Common myeloid progenitor, CD34-positive (primary cell): ENCODE results near the gene KRT78.

Source experiments
- CTCF ChIA-PET: fragments of 350-600 bp; sonication (Branson Sonifier 250); formaldehyde crosslinking; loops from one replicate; lab custom pipeline; 2021; ENCODE audit warnings: antibody characterized with exemption; lab: Charles Lee
- POLR2A ChIA-PET: fragments of 350-600 bp; sonication (Branson Sonifier 250); formaldehyde crosslinking; loops from one replicate; lab custom pipeline; 2021; ENCODE audit warnings: antibody characterized with exemption; lab: Charles Lee
- DNase-seq, 3 donors: peaks; one replicate each; pipeline versions ENCODE4 v3.0.0 to v3.0.0-alpha.2; 2013
- H3K27ac ChIP-seq, 2 experiments: 1 replicate in 1 of 2; 2 replicates in 1 of 2; pipeline ENCODE4 v1.7.0; 2013; ENCODE audit warnings: inconsistent platforms in 2 of 2, low read length in 2 of 2, mild to moderate bottlenecking in 2 of 2, low read depth in 1 of 2, moderate library complexity in 1 of 2; ENCODE audit not compliant: severe bottlenecking in 2 of 2, insufficient read depth in 1 of 2, poor library complexity in 1 of 2
- H3K27me3 ChIP-seq, 5 experiments: replicated peaks in 2 of 5; 1 replicate in 3 of 5; 2 replicates in 2 of 5; pipeline versions ENCODE4 v1.6.1 to v1.7.0; 2013; ENCODE audit warnings: low read length in 4 of 5, mild to moderate bottlenecking in 2 of 5, moderate library complexity in 2 of 5, inconsistent platforms in 1 of 5; ENCODE audit not compliant: insufficient read depth in 5 of 5, control insufficient read depth in 4 of 5
- H3K36me3 ChIP-seq, 4 experiments: 1 replicate in 2 of 4; 2 replicates in 2 of 4; pipeline versions ENCODE4 v1.6.1 to v1.7.0; 2013; ENCODE audit warnings: low read length in 3 of 4, control low read depth in 1 of 4, mild to moderate bottlenecking in 1 of 4; ENCODE audit not compliant: control insufficient read depth in 4 of 4, insufficient read depth in 4 of 4
- H3K4me1 ChIP-seq, 4 experiments: 1 replicate in 3 of 4; 2 replicates in 1 of 4; pipeline versions ENCODE4 v1.6.1 to v1.7.1; 2013; ENCODE audit warnings: low read length in 3 of 4, mild to moderate bottlenecking in 3 of 4, control low read depth in 1 of 4, inconsistent platforms in 1 of 4, moderate library complexity in 1 of 4; ENCODE audit not compliant: control insufficient read depth in 4 of 4, insufficient read depth in 4 of 4; ENCODE audit errors: control extremely low read depth in 1 of 4
- H3K4me3 ChIP-seq, 7 experiments: 1 replicate in 4 of 7; 2 replicates in 3 of 7; pipeline versions ENCODE4 v1.5.1 to v1.7.0; 2013; ENCODE audit warnings: mild to moderate bottlenecking in 7 of 7, low read length in 6 of 7, moderate library complexity in 6 of 7, inconsistent platforms in 2 of 7, low read depth in 2 of 7, control low read depth in 1 of 7; ENCODE audit not compliant: insufficient read depth in 4 of 7, control insufficient read depth in 1 of 7; ENCODE audit errors: extremely low read depth in 1 of 7
- H3K9me3 ChIP-seq, 5 experiments: 1 replicate in 4 of 5; 2 replicates in 1 of 5; pipeline versions ENCODE4 v1.6.1 to v1.7.1; 2013; ENCODE audit warnings: low read length in 4 of 5, mild to moderate bottlenecking in 2 of 5, inconsistent platforms in 1 of 5, low read depth in 1 of 5, moderate library complexity in 1 of 5; ENCODE audit not compliant: control insufficient read depth in 4 of 5, insufficient read depth in 2 of 5; ENCODE audit errors: control extremely low read depth in 1 of 5
- WGBS: methylation state at CpG from one replicate; pipeline ENCODE4 v1.1.5; 2013; ENCODE audit not compliant: insufficient coverage; 5-methylcytosine and 5-hydroxymethylcytosine counted together

The KRT78 gene

GRCh38 chr12:52798671-52799504 lies 49.9 kb downstream of the KRT78 start:
- ChIA-PET POLR2A (no interaction called here), CTCF (no interaction called here)
- Histone ChIP-seq H3K27ac (no peak overlapping the region), H3K27me3 (no peaks in the 10 kb centered on the region), H3K9me3 (no peaks in the 10 kb centered on the region), H3K36me3 (no peaks in the 10 kb centered on the region), H3K4me3 (no peak overlapping the region), H3K4me1 (no peaks in the 10 kb centered on the region)
- no peak for DNase-seq
- WGBS: 66% methylated on average over 7 of the region's 7 CpGs

DNA sequence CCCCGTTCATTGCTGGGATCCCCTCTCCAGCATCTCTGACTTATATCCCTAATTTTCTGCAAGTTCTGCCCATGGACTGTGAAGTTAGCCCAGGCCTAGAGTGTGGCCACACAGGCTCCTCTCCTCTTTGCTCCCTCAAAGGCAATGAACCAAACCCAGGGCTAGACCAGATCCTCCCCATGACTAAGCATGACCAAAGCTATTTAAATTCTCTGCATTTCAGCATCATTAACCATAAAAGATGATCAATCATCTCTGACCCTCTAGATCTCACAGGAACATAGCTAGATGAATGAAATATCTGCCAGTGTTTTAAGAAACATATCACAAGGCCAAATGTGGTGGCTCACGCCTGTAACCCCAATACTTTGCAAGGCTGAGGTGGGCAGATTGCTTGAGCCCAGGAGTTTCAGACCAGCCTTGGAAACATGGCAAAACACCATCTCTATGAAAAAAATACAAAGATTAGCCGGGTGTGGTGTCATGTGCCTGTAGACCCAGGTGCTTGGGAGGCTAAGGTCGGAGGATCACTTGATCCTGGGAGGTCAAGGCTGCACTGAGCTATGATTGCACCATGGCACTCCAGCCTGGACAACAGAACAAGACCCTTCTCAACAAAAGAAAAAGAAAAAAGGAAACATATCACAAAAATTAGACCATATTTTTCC lies 50.7 kb downstream of the KRT78 start:
- H3K4me1 ChIP-seq: no peaks in the 10 kb centered on the region
- no peak overlapping the region for H3K27ac ChIP-seq
- POLR2A ChIA-PET: no interaction called here
- WGBS: 100% methylated on average over 2 of the region's 4 CpGs
- no peak overlapping the region for H3K4me3 ChIP-seq
- H3K9me3 ChIP-seq: no peaks in the 10 kb centered on the region
- H3K36me3 ChIP-seq: no peaks in the 10 kb centered on the region
- no peaks in the 10 kb centered on the region for H3K27me3 ChIP-seq
- DNase-seq: no peak
- CTCF ChIA-PET: no interaction called here

DNA sequence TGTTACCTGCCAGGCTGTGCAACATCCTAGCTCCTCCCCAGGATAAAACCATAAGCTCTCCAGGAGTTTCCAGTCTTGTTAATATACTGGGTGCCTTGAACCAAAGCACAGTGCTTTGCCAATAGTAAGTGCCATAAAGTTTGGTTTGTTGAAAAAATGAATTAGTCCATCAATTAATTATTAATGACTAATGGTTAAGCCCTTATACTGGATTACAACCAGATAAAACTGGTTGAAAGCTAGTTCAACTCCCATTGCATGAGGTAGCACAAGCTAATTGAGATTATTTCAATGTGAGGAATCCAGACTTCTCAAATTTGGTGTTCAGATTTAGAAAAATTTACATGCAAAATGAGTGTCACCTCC lies 51.3 kb downstream of the KRT78 start:
- Histone ChIP-seq H3K4me3 (no peak overlapping the region), H3K9me3 (no peaks in the 10 kb centered on the region), H3K36me3 (no peaks in the 10 kb centered on the region), H3K27ac (no peak overlapping the region), H3K4me1 (peaks cover 0 to 5% (median 0%) of the 10 kb centered on the region in 4 experiments), H3K27me3 (no peaks in the 10 kb centered on the region)
- ChIA-PET CTCF (no interaction called here), POLR2A (no interaction called here)
- DNase-seq: no peak

GRCh38 chr12:52796839-52797528 lies 51.8 kb downstream of the KRT78 start:
- no peak overlapping the region for H3K27ac ChIP-seq
- H3K27me3 ChIP-seq: peaks cover 0 to 3% (median 0%) of the 10 kb centered on the region in 5 experiments
- H3K36me3 ChIP-seq: no peaks in the 10 kb centered on the region
- POLR2A ChIA-PET: no interaction called here
- no peak overlapping the region for H3K4me3 ChIP-seq
- WGBS: 86% methylated on average over 3 of the region's 3 CpGs
- H3K9me3 ChIP-seq: no peaks in the 10 kb centered on the region
- H3K4me1 ChIP-seq: peaks cover 0 to 10% (median 0%) of the 10 kb centered on the region in 4 experiments
- CTCF ChIA-PET: interaction anchor here (2.3 kb wide), 1 partner anchor 11 kb away, joined by 7 read pairs; no protein-coding TSS in a partner anchor
- peak in 2 of 3 donors; percentile 23 to 53 for DNase-seq

DNA sequence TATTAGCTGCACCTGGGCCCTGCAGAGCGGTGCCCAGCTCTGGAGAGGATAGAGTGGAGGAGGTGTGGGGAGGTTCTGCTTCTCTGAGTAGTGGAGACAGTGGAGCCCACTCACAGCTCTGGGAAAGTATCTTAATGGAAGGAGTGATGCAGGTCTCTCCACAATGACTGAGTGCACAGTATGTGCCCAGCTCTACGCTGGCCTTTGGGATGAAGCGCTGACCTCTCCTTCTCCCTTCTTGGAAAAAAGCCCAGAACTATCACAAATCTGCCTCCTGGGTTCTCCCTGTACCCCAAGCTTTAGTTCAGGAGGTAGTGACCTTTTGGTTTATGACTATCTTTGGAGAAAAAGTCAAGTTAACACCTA lies 52.4 kb downstream of the KRT78 start:
- peaks cover 0 to 10% (median 0%) of the 10 kb centered on the region in 4 experiments for H3K4me1 ChIP-seq
- DNase-seq: no peak
- H3K27me3 ChIP-seq: peaks cover 0 to 7% (median 0%) of the 10 kb centered on the region in 5 experiments
- ChIA-PET POLR2A (no interaction called here), CTCF (interaction anchor here (2.3 kb wide), 1 partner anchor 12 kb away, joined by 7 read pairs; no protein-coding TSS in a partner anchor)
- WGBS: 100% methylated on average over 1 of the region's 3 CpGs
- no peaks in the 10 kb centered on the region for H3K9me3 ChIP-seq
- no peak overlapping the region for H3K27ac ChIP-seq
- H3K4me3 ChIP-seq: no peak overlapping the region
- H3K36me3 ChIP-seq: no peaks in the 10 kb centered on the region

DNA sequence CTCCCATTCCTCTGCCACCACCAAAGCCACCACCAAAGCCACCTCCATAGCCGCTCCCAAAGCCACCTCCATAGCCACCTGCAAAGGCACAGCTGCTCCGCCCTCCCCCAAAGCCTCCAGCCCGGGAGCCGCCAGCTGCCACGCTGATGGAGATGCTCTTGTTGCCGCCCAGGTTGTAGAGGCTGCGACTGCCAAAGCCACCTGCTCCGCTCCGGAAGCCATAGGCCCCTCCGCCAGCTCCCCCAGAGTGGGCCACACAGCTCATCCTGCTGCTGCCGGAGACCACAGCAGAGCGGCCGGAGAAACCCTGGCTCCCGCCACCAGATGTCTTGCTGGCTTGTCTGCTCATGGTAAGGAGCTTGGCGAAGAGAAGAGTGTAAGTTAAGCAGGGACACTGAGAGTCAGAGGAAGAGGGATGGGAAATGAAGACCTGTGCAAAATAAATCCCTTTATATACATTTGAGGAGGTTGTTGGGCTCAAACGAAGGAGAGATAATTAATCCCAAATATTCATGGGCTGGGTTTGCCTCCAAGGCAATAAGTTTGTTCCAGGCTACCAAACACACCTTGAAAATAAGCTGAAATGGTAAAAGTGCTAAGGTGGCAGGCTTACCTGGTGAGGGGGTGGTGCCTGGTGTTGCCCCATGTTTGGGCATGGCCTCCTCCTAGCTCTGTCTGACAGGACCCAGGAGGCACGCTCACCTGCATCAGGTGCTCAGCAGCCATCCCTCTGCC lies 52.9 kb downstream of the KRT78 start, which contains the start of gene KRT3:
TSS of gene KRT3 (minus strand) at position 424 of the 735 bp plus-strand sequence. CDS start at position 349, 75 bp downstream.
- H3K36me3 ChIP-seq: no peaks in the 10 kb centered on the region
- peaks cover 0 to 7% (median 4%) of the 10 kb centered on the region in 5 experiments for H3K27me3 ChIP-seq
- H3K4me3 ChIP-seq: no peak within 1 kb of the TSS
- ChIA-PET CTCF (interaction anchor here (2.3 to 2.4 kb wide), 2 partner anchors 12 to 18 kb away, joined by 7 to 9 read pairs; partner anchors contain the start of gene KRT76), POLR2A (no interaction called here)
- no peak for DNase-seq
- H3K27ac ChIP-seq: no peak within 1 kb of the TSS
- WGBS: 94% methylated on average over 9 of the region's 17 CpGs
- H3K9me3 ChIP-seq: no peaks in the 10 kb centered on the region
- H3K4me1 ChIP-seq: peaks cover 0 to 10% (median 0%) of the 10 kb centered on the region in 4 experiments
